Measurements from ENCODE around the gene SLIT2. TPM values are rescaled to one million over a fixed set of nuclear protein-coding genes. Genes with fewer than 3 reads are reported as not detected.

The SLIT2 gene
- total RNA-seq, 3 donors from 2014 or later = 1.2 to 37.3 (median 4.2) TPM

DNA sequence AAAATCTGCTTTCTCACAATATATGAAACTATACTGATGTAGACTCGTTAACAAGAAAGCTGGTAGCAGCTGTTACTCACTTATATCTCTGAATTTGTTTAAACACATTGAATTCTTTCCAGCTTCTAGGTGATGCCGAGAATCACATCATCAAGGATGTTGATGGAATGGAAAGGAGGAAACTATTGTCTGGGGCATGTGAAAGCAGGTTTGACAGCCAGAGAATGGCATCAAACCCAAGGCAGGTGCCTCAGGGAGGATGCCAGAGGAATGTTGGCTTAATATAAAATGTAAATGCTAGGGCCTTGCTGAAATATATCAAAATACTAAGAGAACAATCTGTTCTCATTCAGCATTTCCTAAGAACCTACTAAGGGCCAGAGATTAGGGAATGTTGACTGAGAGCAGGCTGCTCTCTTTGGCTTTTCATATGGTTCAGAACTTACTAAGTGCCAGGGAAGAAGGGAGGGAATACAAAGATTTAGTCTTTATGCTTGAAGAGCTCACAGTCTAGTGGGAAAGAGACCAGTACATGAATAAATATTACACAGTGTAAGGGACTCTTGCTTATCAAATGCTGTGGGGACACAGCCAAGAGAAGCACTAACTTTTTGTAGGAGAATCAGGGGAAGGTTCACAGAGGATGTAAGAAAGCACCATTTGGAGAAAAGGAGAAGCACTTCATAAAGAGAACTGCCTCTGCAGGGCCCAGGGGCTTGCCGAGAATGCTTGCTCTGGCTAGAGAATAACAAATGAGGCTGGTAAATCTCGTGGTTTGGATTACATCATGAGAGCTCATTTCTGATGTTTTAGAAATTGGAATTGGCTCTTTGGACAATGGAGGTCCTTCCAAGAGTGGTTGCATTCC, 14.7 kb downstream of the SLIT2 start:
- ATAC-seq (no peak), DNase-seq (no peak)
- TF ChIP-seq, protein P1, sequence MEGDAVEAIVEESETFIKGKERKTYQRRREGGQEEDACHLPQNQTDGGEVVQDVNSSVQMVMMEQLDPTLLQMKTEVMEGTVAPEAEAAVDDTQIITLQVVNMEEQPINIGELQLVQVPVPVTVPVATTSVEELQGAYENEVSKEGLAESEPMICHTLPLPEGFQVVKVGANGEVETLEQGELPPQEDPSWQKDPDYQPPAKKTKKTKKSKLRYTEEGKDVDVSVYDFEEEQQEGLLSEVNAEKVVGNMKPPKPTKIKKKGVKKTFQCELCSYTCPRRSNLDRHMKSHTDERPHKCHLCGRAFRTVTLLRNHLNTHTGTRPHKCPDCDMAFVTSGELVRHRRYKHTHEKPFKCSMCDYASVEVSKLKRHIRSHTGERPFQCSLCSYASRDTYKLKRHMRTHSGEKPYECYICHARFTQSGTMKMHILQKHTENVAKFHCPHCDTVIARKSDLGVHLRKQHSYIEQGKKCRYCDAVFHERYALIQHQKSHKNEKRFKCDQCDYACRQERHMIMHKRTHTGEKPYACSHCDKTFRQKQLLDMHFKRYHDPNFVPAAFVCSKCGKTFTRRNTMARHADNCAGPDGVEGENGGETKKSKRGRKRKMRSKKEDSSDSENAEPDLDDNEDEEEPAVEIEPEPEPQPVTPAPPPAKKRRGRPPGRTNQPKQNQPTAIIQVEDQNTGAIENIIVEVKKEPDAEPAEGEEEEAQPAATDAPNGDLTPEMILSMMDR (IDR thresholded peaks at IDR 0.05) = no peak
- intact Hi-C loops (cut with DNase I, micrococcal nuclease) = no loop called here
- no peaks in the 10 kb centered on the region for H3K36me3 ChIP-seq (ENCODE audit: low read depth)
- no peaks in the 10 kb centered on the region for H3K9me3 ChIP-seq
- H3K4me3 ChIP-seq = no peak overlapping the region
- H3K4me1 ChIP-seq (ENCODE audit: low read depth) = no peaks in the 10 kb centered on the region

DNA sequence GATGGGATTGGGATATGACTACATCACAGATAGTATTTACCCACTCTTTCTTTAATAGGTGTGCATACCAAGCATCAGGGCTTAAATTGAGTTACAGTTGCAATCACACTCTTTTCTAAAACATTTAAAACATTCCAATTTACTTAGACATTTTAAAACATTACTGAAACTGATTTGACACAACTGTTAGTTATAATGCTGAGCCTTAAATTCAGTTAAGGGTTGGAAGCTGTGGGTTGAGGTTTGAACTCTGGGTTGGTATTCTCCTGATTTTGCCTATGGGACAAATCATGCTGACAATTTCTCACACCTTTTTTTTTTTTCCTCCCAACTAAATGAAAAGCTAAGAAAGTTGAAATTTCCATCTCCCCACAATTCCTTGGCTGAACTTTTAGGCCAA, 16.3 kb downstream of the SLIT2 start:
- DNase-seq = no peak
- intact Hi-C loops (cut with DNase I, micrococcal nuclease) = no loop called here
- Histone ChIP-seq H3K4me3 (no peak overlapping the region), H3K9me3 (no peaks in the 10 kb centered on the region), H3K4me1 (ENCODE audit: low read depth) (no peaks in the 10 kb centered on the region), H3K36me3 (ENCODE audit: low read depth) (no peaks in the 10 kb centered on the region)
- TF ChIP-seq, protein P1 (IDR thresholded peaks at IDR 0.05) = no peak
- ATAC-seq = no peak

DNA sequence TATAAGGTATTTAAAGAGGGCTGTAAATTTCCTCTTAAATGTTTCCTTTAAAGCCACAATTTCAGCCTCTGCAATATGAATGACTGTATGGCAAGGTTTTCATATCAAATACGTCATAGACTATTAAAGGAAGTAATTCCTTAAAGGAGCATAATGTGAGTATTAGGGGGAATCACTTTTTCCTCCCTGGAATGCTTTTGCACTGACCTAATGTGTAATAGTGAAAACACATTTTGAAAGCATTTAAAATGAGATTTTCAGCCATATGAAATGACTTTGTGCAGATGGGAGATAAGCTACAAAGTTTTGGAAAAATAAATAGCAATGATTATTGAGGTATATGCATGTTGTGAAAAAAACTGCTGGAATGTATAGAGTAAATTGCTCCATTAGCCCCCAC, 17.6 kb downstream of the SLIT2 start:
- no peak for ATAC-seq
- DNase-seq = no peak
- Histone ChIP-seq H3K9me3 (no peaks in the 10 kb centered on the region), H3K36me3 (ENCODE audit: low read depth) (no peaks in the 10 kb centered on the region), H3K4me3 (no peak overlapping the region), H3K4me1 (ENCODE audit: low read depth) (no peaks in the 10 kb centered on the region)
- TF ChIP-seq, protein P1 (IDR thresholded peaks at IDR 0.05) = no peak
- intact Hi-C loops (cut with DNase I, micrococcal nuclease) = no loop called here

DNA sequence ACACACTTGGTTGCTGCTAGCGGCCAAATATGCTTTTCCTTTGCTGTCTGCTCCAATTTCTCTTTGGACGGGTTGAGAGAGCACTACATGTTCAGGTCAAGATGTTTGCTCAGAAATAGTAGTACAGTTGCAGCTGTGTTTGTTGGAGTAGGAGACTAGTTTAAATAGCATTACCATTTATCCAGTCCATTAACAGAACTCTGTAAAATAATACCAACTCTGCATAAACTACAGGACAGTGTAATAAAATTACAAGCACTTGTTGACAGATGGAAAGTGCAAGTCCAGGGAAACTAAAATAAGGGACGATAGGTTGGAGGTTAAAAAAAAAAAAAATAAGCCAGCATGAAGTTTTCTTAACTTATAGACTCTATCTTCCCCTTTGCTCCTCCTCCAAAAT, 20.2 kb downstream of the SLIT2 start:
- TF ChIP-seq, protein P1 (IDR thresholded peaks at IDR 0.05) = no peak
- no peak for ATAC-seq
- DNase-seq = no peak
- Histone ChIP-seq H3K4me1 (ENCODE audit: low read depth) (no peaks in the 10 kb centered on the region), H3K36me3 (ENCODE audit: low read depth) (no peaks in the 10 kb centered on the region), H3K4me3 (no peak overlapping the region), H3K9me3 (no peaks in the 10 kb centered on the region)
- intact Hi-C loops (cut with DNase I, micrococcal nuclease) = no loop called here

DNA sequence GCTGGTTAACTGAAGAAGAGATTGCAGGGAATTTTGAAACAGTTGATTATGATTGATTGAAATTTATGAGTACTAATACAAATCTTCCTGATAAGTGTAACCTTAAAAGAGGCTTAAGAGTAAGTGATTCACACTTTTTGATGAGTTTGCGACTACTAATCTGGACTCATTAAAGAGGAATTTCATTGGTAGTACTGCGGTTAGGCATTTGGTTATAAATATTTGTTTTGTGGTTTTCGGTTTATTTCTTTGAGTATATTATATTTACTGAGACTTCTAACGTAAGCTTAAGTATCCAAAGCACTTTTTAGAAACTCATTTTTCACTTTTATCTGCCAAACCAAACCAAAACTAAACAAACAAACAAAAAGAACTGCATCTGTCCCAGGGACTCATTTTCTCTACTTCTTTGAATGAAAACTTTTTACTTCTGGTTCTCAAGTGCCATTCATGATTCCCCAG, 20.7 kb downstream of the SLIT2 start:
- no peaks in the 10 kb centered on the region for H3K9me3 ChIP-seq
- DNase-seq = no peak
- no peak for ATAC-seq

More for the DNA sequence above, 20.7 kb downstream of the SLIT2 start:
- TF ChIP-seq, protein P1 (IDR thresholded peaks at IDR 0.05) = no peak
- intact Hi-C loops (cut with DNase I, micrococcal nuclease) = no loop called here
- no peak overlapping the region for H3K4me3 ChIP-seq
- no peaks in the 10 kb centered on the region for H3K36me3 ChIP-seq (ENCODE audit: low read depth)
- H3K4me1 ChIP-seq (ENCODE audit: low read depth) = no peaks in the 10 kb centered on the region

All from mucosa of descending colon (tissue), 3 donors.